GM11168 (cell line): ENCODE results near the gene FAM222B.

Source experiments
- in situ Hi-C: fragments of 300-500 bp; cut with MboI; formaldehyde crosslinking; loops from one replicate; pipeline ENCODE4 v1.12.0; 2022; ENCODE audit warnings: low sequenced_read_pairs; ENCODE audit not compliant: unreplicated experiment

Gene FAM222B

DNA sequence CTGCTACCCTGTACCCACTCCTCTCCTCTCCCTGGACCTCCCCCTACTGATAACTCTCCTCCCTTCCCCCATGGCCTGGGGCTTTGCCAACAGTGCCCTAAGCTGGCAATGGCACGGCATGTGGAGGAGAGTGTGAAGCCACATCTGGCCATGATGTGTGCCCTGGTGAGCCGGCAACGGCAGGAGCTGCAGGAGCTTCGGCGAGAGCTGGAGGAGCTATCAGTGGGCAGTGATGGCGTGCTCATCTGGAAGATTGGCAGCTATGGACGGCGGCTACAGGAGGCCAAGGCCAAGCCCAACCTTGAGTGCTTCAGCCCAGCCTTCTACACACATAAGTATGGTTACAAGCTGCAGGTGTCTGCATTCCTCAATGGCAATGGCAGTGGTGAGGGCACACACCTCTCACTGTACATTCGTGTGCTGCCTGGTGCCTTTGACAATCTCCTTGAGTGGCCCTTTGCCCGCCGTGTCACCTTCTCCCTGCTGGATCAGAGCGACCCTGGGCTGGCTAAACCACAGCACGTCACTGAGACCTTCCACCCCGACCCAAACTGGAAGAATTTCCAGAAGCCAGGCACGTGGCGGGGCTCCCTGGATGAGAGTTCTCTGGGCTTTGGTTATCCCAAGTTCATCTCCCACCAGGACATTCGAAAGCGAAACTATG is 93.6 kb downstream of the FAM222B start:
- in situ Hi-C loops: no loop called here

DNA sequence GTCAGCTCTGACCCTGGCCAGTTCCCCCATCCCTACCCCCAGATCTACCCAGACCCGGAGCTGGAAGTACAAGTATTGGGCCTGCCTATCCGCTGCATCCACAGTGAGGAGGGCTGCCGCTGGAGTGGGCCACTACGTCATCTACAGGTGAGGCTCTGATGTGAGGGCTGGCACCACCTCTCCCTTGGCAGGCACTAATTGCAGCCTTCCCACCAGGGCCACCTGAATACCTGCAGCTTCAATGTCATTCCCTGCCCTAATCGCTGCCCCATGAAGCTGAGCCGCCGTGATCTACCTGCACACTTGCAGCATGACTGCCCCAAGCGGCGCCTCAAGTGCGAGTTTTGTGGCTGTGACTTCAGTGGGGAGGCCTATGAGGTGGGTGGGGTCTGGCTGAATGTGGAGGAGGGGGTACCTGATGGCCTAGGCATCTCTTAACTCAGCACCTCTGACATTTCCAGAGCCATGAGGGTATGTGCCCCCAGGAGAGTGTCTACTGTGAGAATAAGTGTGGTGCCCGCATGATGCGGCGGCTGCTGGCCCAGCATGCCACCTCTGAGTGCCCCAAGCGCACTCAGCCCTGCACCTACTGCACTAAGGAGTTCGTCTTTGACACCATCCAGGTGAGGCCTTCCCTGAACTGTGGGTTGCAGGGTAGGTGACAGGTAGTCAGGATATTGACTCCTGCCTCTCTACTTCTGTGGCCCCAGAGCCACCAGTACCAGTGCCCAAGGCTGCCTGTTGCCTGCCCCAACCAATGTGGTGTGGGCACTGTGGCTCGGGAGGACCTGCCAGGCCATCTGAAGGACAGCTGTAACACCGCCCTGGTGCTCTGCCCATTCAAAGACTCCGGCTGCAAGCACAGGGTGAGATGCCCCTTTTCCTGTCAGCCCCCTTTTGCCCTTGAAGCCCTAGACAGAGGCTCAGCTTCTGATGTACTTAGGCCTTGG is 94.5 kb downstream of the FAM222B start:
- in situ Hi-C loops: no loop called here

DNA sequence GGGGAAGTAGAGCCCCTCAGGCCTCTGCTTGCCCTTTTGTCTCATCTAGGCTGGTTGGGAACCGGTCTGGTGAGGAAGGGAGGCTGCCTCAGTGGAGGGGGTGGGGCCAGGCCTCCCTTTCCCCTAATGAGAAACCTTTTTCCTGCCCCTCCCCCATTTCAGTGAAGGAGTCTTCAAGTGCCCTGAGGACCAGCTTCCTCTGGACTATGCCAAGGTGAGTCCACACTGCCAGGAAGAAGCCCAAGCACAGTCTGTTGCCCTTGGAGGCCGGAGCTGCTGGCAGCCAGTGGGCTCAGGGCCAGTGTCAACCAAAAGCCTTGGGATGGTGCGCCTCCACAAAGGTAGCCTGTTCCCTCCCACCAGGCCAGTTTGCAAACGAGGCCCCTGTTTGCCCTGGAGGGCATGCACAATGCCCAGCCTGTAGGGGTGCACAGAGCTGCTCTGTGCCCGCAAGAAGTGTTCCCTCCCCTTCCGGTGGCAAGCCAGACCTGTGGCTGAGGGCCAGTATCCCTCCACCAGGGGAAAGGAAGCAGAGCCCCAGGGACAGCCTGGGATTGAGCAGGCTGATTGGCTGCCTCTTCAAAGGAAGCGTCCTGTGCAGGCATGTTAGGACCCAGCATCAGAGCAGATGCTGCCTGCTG is 95.4 kb downstream of the FAM222B start:
- in situ Hi-C loops: no loop called here

DNA sequence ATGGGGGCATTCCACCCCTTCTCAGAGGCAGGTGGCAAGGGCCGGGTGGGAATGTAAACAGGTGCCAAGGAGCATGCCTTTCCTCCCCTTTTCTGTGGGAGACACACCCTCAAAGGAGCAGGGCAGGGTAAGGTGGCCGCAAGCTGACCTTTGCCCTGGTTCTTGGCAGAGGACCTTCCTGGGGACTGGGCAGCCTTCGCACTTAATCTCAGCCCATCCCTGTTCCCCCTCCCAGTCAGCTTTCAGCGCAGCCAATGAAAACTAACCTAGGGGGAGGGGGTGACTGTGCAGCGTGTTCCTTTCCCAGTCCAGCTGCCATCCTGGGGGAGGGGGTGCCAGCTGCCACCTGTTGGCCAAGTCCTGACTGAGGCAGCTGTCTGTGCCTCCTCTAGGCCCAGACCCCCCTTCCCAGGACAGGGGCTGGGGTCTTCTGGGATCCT is 96.0 kb downstream of the FAM222B start:
- in situ Hi-C loops: no loop called here

DNA sequence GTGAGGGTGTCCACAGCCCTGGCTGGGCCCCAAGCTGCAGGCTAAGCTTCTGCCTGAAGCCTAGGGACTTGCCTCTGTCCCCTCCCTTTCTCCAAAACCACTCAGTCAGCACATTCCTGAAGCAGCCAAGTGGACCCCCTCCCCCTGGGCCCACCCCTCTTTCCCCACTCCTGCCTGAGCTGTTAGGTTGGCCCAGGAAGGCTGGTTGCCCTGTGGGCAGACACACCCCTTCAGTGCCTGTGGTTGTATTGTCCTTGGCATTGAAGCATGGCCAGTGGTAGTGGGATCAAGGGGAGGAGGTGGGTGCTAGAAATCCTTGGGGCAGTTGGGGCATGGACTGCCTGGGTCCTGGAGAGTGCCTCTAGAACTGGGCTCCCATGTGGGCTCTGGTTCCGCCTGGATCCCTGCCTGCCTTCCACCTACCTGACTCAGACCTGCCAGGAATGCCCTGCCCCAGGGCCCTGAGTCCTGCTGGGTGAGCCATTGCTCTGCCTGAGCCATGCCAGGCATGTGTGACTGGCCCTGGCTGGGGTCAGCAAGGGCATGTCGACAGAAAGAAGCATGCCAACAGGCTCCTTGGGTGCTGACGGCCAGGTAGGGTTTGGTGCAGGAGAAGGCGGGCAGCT is 96.7 kb downstream of the FAM222B start:
- in situ Hi-C loops: no loop called here

DNA sequence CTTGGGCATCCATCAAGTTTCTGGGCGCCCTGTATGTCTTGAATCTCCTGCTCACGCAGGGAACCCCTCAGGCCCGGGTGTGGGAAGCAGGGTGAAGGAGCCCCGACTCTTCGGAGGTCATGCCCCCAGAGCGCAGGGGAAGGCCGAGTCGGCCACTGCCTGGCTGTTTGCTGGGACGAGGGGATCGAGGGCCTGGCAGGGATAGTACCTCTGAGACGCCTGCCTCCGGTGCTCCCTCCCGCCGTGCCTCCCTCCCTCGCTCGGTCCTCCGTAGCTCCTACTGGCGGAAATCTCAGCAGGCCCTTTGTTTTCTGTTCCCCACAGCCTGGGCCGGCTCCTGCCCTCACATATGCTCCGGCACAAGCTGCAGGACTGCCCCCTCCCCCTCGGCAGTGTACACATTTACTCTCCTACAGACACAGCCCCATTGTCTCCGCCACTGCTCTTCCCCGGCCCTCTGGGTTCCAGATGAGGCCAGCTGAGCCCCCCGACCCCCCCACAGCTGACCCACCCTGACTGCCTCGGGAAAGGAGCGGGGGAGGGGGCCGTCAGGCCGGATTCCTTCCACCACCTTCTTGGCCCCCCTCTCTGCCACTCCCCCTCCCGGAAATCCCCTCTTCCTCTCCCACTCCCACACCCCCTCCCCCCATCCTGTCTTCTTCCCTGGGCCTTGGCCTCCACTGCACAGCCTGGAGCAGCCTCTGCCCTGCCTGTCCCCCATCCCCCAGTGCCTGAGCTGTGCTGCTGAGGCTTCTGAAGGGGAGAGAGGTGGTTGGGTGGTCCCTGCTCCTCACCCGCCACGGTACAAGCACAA is 97.4 kb downstream of the FAM222B start:
- in situ Hi-C loops: no loop called here

DNA sequence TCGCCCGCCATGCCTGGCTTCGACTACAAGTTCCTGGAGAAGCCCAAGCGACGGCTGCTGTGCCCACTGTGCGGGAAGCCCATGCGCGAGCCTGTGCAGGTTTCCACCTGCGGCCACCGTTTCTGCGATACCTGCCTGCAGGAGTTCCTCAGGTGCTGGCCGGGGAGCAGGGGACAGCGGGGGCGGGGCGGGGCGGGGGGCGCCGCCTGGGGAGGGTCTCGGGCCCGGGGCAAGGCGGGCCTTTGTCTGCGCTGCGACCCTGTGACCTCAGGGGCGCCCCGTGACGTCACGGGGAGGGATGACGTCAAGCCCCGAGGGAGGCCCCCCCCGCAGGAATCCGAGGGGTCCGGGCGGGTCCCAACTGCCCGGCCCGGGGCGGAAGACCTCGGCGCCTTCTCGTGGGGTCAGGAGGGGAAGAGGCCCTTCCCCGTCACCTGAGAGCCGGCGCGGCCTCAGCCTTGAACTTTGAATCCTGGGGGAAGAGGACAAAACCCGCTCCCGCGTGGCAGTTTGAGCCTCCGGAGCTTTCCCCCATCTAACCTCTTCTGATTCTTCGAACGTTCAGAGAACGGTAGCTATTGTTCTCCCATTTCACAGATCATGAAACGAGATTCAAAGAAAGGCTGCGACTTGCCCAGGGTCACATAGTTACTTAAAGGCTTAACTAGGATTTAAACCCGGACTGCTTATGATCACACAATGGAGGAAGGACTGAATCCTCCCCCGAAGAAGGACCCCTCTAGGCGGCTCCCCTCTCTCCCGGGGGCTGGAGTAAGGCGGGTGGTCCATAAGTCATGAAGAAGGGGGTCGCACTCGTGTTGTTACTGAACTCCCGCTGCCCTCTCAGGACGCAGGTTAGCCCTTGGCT is 98.3 kb downstream of the FAM222B start:
- in situ Hi-C loops: no loop called here

DNA sequence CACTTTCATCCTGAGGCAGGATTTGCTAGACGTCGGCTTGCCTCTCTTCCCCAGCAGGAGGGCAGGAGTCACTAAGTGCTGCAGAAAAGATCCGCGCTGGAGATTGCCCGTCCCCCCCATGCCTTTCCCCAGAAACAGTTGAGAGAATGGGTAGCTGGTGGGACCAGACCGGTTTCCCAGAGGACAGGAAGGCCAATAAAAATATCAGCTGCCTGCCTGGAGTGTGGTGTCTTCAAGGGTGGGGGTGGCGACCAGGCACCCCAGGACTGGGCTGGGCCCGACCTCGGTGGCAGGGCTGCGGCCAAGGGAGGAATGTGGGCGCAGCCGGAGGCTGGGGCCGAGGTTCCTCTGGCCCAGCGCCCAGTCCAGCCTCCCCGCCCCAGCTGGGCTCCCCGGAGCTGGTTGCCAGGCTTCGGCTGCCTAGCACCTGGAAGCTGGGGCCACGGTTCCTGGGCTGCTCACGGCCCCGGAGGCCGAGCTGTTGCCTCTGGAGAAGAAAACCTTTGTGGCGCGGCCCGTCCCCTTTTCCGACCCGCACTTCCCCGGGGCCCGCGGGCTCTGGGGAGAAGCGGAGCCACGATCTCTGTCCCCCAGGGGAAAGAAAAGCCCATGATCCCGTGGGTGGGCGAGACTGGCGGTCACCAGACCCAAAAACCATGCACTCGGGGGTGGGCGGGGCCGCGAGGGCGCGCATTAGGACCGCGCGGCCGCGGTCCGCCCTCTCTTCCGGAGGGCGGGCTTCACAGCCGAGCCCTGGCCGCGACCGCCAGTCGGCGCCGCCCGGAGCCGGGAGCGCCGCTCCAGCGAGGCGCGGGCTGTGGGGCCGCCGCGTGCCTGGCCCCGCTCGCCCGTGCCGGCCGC is 99.1 kb downstream of the FAM222B start, which contains the start of gene TRAF4:
Gene TRAF4 (plus strand): TSS at position 769 of the 861 bp plus-strand sequence. CDS start 102 bp downstream, outside the sequence.
- in situ Hi-C loops: no loop called here

DNA sequence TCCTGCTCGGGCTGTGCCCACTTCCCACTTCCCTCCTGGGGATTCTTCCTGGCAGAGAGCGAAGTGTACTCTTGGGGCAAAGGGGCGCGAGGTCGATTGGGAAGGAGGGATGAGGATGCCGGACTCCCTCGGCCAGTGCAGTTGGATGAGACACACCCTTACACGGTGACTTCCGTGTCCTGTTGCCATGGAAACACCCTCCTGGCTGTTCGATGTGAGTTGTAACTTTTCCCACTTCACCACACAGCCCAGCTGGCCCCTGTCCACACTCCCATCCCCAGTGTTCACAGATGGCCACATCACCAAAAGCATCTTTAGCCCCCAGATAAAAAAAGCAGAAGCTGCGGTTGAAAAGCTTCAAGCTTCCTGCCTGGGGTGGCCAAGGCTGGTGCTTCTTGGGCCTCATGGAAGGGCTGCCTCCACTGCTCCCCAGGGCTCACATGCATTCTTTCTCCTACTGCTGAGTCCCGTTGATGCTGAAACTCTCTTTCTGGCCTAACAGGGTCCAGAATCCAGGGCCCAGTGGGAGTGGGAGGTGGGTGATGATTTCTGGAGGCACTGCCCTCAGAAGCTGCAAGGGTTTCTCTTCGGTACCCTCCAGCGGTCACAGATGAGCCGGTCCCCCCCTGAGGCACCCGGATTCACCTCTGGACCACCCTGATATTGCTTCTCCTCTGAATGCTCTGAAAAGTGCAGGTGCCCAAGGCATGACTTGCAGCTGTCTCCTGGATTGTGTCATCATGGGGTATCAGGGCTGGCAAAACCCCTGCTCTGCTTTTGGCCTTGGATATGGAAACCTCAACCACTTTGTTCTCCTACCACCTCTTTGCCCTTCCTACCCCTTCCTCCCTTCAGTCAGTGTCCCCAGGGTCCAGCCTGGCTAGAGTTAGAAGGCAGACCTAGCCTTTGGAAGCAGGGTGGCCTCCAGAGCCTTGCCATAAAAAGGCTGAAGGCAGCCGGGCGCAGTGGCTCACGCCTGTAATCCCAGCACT is 100.9 kb downstream of the FAM222B start:
- in situ Hi-C loops: no loop called here

DNA sequence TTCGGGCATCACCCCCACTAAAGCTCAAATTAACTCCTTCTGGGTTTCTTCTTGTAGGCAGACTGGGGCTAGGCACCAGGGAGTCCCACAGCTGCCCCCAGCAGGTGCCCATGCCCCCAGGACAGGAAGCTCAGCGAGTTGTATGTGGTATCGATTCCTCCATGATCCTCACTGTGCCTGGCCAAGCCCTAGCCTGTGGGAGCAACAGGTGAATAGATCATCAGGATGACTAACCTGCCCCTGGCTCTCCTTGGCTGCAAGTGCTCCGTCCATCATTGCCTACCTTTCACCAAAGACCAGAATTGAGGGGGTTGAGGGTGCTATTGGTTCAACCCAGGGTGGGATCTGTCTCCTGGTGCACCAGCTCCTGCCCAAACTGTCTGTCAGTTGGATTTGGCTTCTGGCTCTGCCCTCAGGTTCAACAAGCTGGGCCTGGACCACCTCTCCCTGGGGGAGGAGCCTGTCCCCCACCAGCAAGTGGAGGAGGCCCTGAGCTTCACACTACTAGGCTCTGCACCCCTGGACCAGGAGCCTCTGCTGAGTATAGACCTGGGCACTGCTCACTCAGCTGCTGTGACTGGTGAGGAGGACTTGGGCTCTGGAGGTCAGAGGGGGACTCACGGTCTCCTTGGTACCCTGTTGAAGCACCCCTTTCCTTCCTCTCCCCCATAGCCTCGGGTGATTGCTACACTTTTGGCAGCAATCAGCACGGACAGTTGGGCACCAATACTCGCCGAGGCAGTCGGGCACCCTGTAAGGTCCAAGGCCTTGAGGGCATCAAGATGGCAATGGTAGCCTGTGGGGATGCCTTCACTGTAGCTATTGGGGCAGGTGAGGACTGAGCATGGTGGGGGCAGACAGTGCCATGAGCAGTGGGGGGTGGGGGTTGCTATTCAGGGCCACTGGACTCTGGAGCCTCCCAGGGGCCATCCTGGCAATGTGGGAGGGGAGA is 101.9 kb downstream of the FAM222B start:
- in situ Hi-C loops: no loop called here

DNA sequence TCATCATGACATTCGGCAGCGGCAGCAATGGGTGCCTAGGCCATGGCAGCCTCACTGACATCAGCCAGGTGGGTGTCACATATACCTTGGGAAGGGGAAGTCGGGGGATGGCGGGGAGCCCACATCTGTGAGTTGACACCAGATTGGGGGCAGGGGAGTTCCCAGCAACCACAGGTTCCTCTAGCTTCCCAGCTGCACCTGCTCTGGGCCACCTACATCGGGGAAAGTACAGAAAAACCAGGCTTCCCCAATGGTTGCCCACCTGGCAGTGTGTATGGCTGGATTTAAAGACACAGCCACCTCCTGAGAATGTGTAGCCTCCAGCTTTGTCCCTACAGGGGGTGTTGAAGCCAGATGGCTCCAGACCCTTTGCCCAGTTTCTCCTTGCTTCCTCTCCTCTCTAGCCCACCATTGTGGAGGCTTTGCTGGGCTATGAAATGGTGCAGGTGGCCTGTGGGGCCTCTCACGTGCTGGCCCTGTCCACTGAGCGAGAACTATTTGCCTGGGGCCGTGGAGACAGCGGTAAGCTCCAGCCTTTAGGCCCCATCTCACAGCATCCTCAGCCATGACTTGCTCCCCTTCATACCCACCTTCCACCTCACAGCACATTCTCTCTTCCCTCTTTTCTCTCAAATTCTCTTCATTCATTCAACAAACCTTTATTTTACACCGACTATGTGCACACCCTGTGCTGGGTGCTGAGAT is 103.8 kb downstream of the FAM222B start:
- in situ Hi-C loops: no loop called here

DNA sequence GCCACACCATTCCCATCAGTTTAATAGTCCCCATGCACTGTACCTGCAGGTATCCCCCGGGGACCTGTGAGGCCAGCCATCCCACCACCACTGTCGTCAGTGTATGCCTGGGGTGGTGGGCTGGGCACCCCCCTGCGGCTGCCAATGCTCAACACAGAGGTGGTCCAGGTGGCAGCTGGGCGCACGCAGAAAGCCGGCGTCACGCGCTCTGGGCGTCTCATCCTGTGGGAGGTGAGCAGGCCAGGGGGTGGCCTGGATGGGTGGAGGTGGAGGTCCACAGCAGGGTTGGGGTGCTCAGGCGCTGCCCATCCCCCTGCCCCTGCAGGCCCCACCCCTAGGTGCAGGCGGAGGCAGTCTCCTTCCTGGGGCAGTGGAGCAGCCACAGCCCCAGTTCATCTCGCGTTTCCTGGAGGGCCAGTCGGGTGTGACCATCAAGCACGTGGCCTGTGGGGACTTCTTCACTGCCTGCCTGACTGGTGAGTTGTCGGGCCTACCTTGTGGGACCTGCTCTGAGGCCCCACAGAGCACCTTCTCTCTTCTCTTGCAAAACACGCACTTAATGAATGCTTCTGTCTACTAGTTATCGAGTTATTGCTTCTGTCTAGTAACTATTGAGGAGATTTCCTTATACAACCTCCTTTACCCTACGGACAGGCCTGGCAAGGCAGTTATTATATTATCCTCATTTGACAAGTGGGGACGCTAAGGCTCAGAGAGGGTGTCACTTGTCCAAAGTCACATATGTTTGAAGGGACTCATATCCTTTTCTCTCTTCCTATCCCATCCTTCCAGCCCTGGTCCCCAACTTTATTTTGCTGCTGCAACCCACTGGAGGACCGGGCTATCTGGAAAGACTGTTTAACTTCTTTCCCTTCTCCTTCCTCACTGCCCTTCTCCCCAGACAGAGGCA is 104.6 kb downstream of the FAM222B start:
- in situ Hi-C loops: no loop called here

DNA sequence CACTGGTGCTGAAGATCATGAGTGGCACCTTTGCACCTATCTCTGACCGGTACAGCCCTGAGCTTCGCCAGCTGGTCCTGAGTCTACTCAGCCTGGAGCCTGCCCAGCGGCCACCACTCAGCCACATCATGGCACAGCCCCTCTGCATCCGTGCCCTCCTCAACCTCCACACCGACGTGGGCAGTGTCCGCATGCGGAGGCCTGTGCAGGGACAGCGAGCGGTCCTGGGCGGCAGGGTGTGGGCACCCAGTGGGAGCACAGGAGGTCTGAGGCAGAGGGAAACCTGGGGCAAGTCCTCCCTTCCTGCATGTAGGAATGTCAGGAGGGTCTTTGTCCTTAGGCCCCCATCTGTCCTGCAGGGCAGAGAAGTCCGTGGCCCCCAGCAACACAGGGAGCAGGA is 105.3 kb downstream of the FAM222B start:
- in situ Hi-C loops: no loop called here
